Caco-2 (cell line): ENCODE data around the gene ERI2. TPM values are rescaled to one million over a fixed set of nuclear protein-coding genes. Genes with fewer than 3 reads are reported as not detected.

Source experiments
- BruUV-seq: library from RNA; stranded (reverse); fragments of 400-500 nt; replicated peaks from 2 replicates; lab custom pipeline; 2021; lab: Mats Ljungman, UMichigan
- CTCF ChIA-PET: fragments of 300-600 bp; sonication (Branson Sonifier 250); formaldehyde crosslinking; loops from one replicate; lab custom pipeline; 2022; ENCODE audit warnings: antibody characterized with exemption; lab: Charles Lee
- POLR2A ChIA-PET: fragments of 300-600 bp; sonication (Branson Sonifier 250); formaldehyde crosslinking; loops from one replicate; lab custom pipeline; 2022; ENCODE audit warnings: antibody characterized with exemption; lab: Charles Lee
- DNase-seq, 2 experiments: peaks; one replicate each; pipeline versions ENCODE4 v3.0.0 to v3.0.0-alpha.2; 2020 to 2022
- H3K27me3 ChIP-seq: replicated peaks from 2 replicates; pipeline ENCODE4 v1.6.0; 2011; ENCODE audit warnings: low read length; ENCODE audit not compliant: control insufficient read depth, insufficient read depth
- H3K36me3 ChIP-seq: 2 replicates; pipeline ENCODE4 v1.5.1; 2011; ENCODE audit warnings: low read length; ENCODE audit not compliant: control insufficient read depth, insufficient read depth
- H3K4me1 ChIP-seq: fragments of 250-450 bp; sonication (Bioruptor Pico); 2 replicates; pipeline ENCODE4 v1.5.1; 2020; ENCODE audit warnings: mild to moderate bottlenecking
- H3K4me3 ChIP-seq: 2 replicates; pipeline ENCODE4 v1.5.1; 2011; ENCODE audit warnings: low read depth, mild to moderate bottlenecking, control low read depth, low read length
- H3K9me3 ChIP-seq: fragments of 250-450 bp; sonication (Bioruptor Pico); 2 replicates; pipeline ENCODE4 v1.5.1; 2020; ENCODE audit warnings: mild to moderate bottlenecking, moderate library complexity
- H3K27ac Mint-ChIP-seq: one replicate; pipeline ENCODE4 v1.8.0; 2022; ENCODE audit warnings: mixed read lengths; ENCODE audit not compliant: unreplicated experiment
- H3K27me3 Mint-ChIP-seq: one replicate; pipeline ENCODE4 v1.8.0; 2022; ENCODE audit warnings: mixed read lengths; ENCODE audit not compliant: insufficient read depth, unreplicated experiment
- H3K36me3 Mint-ChIP-seq: one replicate; pipeline ENCODE4 v1.8.0; 2022; ENCODE audit warnings: mild to moderate bottlenecking, mixed read lengths; ENCODE audit not compliant: insufficient read depth, unreplicated experiment
- H3K4me1 Mint-ChIP-seq: one replicate; pipeline ENCODE4 v1.8.0; 2022; ENCODE audit warnings: low read depth, mixed read lengths; ENCODE audit not compliant: unreplicated experiment
- H3K4me3 Mint-ChIP-seq: one replicate; pipeline ENCODE4 v1.8.0; 2022; ENCODE audit warnings: mild to moderate bottlenecking, moderate library complexity, mixed read lengths; ENCODE audit not compliant: unreplicated experiment
- H3K9me3 Mint-ChIP-seq: one replicate; pipeline ENCODE4 v1.8.0; 2022; ENCODE audit warnings: mixed read lengths; ENCODE audit not compliant: unreplicated experiment
- CTCF ChIP-seq, 2 experiments: fragments of 200-600 bp in 1 of 2; IDR thresholded peaks; 1 replicate in 1 of 2; 2 replicates in 1 of 2; pipeline versions ENCODE4 v1.5.1 to v1.8.0; 2011 to 2022; ENCODE audit warnings: antibody characterized with exemption in 1 of 2, control low read depth in 1 of 2, inconsistent platforms in 1 of 2, low read depth in 1 of 2, low read length in 1 of 2, mild to moderate bottlenecking in 1 of 2, moderate library complexity in 1 of 2; ENCODE audit not compliant: insufficient read depth in 1 of 2, severe bottlenecking in 1 of 2, unreplicated experiment in 1 of 2
- intact Hi-C: fragments of 100-400 bp; cut with micrococcal nuclease; formaldehyde crosslinking; loops from one replicate; pipeline ENCODE4 v1.10.0; 2022; ENCODE audit not compliant: unreplicated experiment
- total RNA-seq: library from RNA; stranded (reverse); gene quantifications from 2 replicates; pipeline ENCODE4 v1.2.3, GENCODE V29; 2022

The ERI2 gene
- total RNA-seq, 1 experiment from 2014 or later: 24.6 TPM

- Mint-ChIP-seq H3K4me3 (no peak overlapping the region), H3K4me1 (no peaks in the 10 kb centered on the region), H3K27ac (no peak overlapping the region), H3K27me3 (no peaks in the 10 kb centered on the region), H3K36me3 (peaks cover 19% of the 10 kb centered on the region), H3K9me3 (no peaks in the 10 kb centered on the region)
- intact Hi-C loops: no loop called here
- no peaks in the 10 kb centered on the region for H3K4me1 ChIP-seq
- TF ChIP-seq CTCF (IDR thresholded peaks at IDR 0.05; ENCODE audit: insufficient read depth in 1 of 2, low read depth in 1 of 2, low read length in 1 of 2, severe bottlenecking in 1 of 2, unreplicated experiment in 1 of 2): no peak
- H3K36me3 ChIP-seq: no peaks in the 10 kb centered on the region
- POLR2A ChIA-PET: no interaction called here
- no peaks in the 10 kb centered on the region for H3K27me3 ChIP-seq
- no peak for DNase-seq
- no TSS peak for BruUV-seq
- H3K9me3 ChIP-seq: no peaks in the 10 kb centered on the region
- CTCF ChIA-PET: no interaction called here
- H3K4me3 ChIP-seq: no peak overlapping the region
These were observed 2.6 kb downstream of the ERI2 start for GRCh38 chr16:20803561-20804214.

GRCh38 chr16:20803192-20803560 is 3.1 kb downstream of the ERI2 start:
- Mint-ChIP-seq H3K27ac (no peak overlapping the region), H3K27me3 (no peaks in the 10 kb centered on the region), H3K36me3 (peaks cover 17% of the 10 kb centered on the region), H3K4me3 (no peak overlapping the region), H3K4me1 (no peaks in the 10 kb centered on the region), H3K9me3 (no peaks in the 10 kb centered on the region)
- H3K4me1 ChIP-seq: no peaks in the 10 kb centered on the region
- no peaks in the 10 kb centered on the region for H3K27me3 ChIP-seq
- TF ChIP-seq CTCF (IDR thresholded peaks at IDR 0.05; ENCODE audit: insufficient read depth in 1 of 2, low read depth in 1 of 2, low read length in 1 of 2, severe bottlenecking in 1 of 2, unreplicated experiment in 1 of 2): no peak
- H3K4me3 ChIP-seq: no peak overlapping the region
- no peak for DNase-seq
- H3K36me3 ChIP-seq: no peaks in the 10 kb centered on the region
- no TSS peak for BruUV-seq
- no peaks in the 10 kb centered on the region for H3K9me3 ChIP-seq
- intact Hi-C loops: no loop called here
- ChIA-PET POLR2A (no interaction called here), CTCF (no interaction called here)

GRCh38 chr16:20801278-20801677 is 5.0 kb downstream of the ERI2 start:
- Mint-ChIP-seq H3K4me1 (no peaks in the 10 kb centered on the region), H3K4me3 (no peak overlapping the region), H3K27ac (no peak overlapping the region), H3K27me3 (no peaks in the 10 kb centered on the region), H3K9me3 (no peaks in the 10 kb centered on the region), H3K36me3 (peaks cover under 1% of the 10 kb centered on the region)
- ChIA-PET CTCF (no interaction called here), POLR2A (no interaction called here)
- no peaks in the 10 kb centered on the region for H3K27me3 ChIP-seq
- no peaks in the 10 kb centered on the region for H3K36me3 ChIP-seq
- no peak for TF ChIP-seq CTCF (IDR thresholded peaks at IDR 0.05; ENCODE audit: insufficient read depth in 1 of 2, low read depth in 1 of 2, low read length in 1 of 2, severe bottlenecking in 1 of 2, unreplicated experiment in 1 of 2)
- H3K4me1 ChIP-seq: no peaks in the 10 kb centered on the region
- BruUV-seq: no TSS peak
- intact Hi-C loops: no loop called here
- DNase-seq: no peak
- H3K9me3 ChIP-seq: no peaks in the 10 kb centered on the region
- no peak overlapping the region for H3K4me3 ChIP-seq
